Tibial nerve (tissue), 4 donors: ENCODE data around the gene ADAM19. TPM values are rescaled to one million over a fixed set of nuclear protein-coding genes. Genes with fewer than 3 reads are reported as not detected.

Source experiments
- DNase-seq, 2 donors: peaks; one replicate each; pipeline ENCODE4 v3.0.0-alpha.2; 2019; ENCODE audit warnings: low spot score in 2 of 2
- H3K27ac ChIP-seq, 4 donors: fragments of 200-600 bp; sonication (generic) in 3 of 4; one replicate each; pipeline ENCODE4 v1.5.1; 2017 to 2019; ENCODE audit warnings: mild to moderate bottlenecking in 1 of 4
- H3K27me3 ChIP-seq, 2 donors: fragments of 200-600 bp; sonication (generic) in 1 of 2; one replicate each; pipeline versions ENCODE4 v1.5.1 to v1.6.0; 2017 to 2019
- H3K36me3 ChIP-seq, 3 donors: fragments of 200-600 bp; sonication (generic); one replicate each; pipeline ENCODE4 v1.5.1; 2018 to 2019
- H3K4me1 ChIP-seq, 4 donors: fragments of 200-600 bp; sonication (generic) in 3 of 4; one replicate each; pipeline ENCODE4 v1.5.1; 2017 to 2019
- H3K4me3 ChIP-seq, 4 donors: fragments of 200-600 bp; sonication (generic) in 3 of 4; one replicate each; pipeline ENCODE4 v1.5.1; 2017 to 2019; ENCODE audit warnings: mild to moderate bottlenecking in 1 of 4, moderate library complexity in 1 of 4
- H3K9me3 ChIP-seq, 4 donors: fragments of 200-600 bp; sonication (generic) in 3 of 4; one replicate each; pipeline ENCODE4 v1.5.1; 2017 to 2019
- EP300 ChIP-seq, 2 donors: sonication (generic); formaldehyde crosslinking; IDR thresholded peaks; one replicate each; pipeline ENCODE4 v1.6.1; 2017; ENCODE audit warnings: antibody characterized with exemption in 2 of 2, mild to moderate bottlenecking in 1 of 2
- POLR2A ChIP-seq, 2 donors: fragments of 450-650 bp; IDR thresholded peaks; one replicate each; pipeline ENCODE4 v1.6.1; 2017; ENCODE audit warnings: antibody characterized with exemption in 2 of 2, mild to moderate bottlenecking in 2 of 2, moderate library complexity in 2 of 2
- WGBS, 2 donors: methylation state at CpG; one replicate each; pipeline ENCODE4 v1.1.5; 2018; 5-methylcytosine and 5-hydroxymethylcytosine counted together
- total RNA-seq, 4 donors: library from RNA; depleted of rRNA; stranded (reverse); fragments of >200 nt; gene quantifications; one replicate each; pipeline ENCODE4 v1.1.0, GENCODE V29; 2016
- TF ChIP-seq, protein P1 (sequence below), 5 experiments: fragments of 200-600 bp in 3 of 5; fragments of 450-650 bp in 2 of 5; sonication (generic) in 3 of 5; IDR thresholded peaks; one replicate each; pipeline ENCODE4 v1.5.1; 2016 to 2019; ENCODE audit warnings: antibody characterized with exemption in 5 of 5, mild to moderate bottlenecking in 3 of 5, moderate library complexity in 2 of 5

The ADAM19 gene
- total RNA-seq, 4 donors from 2014 or later = 7.2 to 13.2 (median 9.5) TPM

DNA sequence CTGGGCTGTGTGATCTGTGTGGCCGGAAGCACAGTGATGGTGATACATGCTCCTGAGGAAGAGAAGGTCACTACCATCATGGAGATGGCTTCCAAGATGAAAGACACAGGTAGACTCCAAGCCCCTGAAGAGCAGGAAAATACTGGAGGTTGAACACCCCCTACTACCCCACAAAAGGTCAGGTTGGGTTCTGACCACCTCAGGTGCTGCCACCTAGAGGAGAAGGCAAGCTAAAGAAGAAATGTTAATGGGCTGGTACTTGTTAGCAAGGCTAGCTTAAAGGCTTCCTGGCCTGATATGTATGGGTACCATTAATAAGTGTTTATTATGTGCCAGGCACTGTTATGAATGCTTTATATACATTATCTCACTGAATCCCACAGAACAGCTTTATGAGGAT lies 103.9 kb downstream of the ADAM19 start:
- DNase-seq = no peak
- Histone ChIP-seq H3K27ac (no peak overlapping the region), H3K27me3 (no peaks in the 10 kb centered on the region), H3K4me1 (peaks cover 0 to 3% (median 0%) of the 10 kb centered on the region in 4 donors), H3K9me3 (no peaks in the 10 kb centered on the region), H3K36me3 (peaks cover 0 to 13% (median 0%) of the 10 kb centered on the region in 3 donors), H3K4me3 (no peak overlapping the region)
- 100% methylated on average over 1 of the region's 1 CpG for WGBS, 2 donors
- TF ChIP-seq EP300 (IDR thresholded peaks at IDR 0.05) (no peak), POLR2A (IDR thresholded peaks at IDR 0.05) (no peak)
- TF ChIP-seq, protein P1, sequence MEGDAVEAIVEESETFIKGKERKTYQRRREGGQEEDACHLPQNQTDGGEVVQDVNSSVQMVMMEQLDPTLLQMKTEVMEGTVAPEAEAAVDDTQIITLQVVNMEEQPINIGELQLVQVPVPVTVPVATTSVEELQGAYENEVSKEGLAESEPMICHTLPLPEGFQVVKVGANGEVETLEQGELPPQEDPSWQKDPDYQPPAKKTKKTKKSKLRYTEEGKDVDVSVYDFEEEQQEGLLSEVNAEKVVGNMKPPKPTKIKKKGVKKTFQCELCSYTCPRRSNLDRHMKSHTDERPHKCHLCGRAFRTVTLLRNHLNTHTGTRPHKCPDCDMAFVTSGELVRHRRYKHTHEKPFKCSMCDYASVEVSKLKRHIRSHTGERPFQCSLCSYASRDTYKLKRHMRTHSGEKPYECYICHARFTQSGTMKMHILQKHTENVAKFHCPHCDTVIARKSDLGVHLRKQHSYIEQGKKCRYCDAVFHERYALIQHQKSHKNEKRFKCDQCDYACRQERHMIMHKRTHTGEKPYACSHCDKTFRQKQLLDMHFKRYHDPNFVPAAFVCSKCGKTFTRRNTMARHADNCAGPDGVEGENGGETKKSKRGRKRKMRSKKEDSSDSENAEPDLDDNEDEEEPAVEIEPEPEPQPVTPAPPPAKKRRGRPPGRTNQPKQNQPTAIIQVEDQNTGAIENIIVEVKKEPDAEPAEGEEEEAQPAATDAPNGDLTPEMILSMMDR (IDR thresholded peaks at IDR 0.05) = peak; percentile 14 to 32 (median 19)

DNA sequence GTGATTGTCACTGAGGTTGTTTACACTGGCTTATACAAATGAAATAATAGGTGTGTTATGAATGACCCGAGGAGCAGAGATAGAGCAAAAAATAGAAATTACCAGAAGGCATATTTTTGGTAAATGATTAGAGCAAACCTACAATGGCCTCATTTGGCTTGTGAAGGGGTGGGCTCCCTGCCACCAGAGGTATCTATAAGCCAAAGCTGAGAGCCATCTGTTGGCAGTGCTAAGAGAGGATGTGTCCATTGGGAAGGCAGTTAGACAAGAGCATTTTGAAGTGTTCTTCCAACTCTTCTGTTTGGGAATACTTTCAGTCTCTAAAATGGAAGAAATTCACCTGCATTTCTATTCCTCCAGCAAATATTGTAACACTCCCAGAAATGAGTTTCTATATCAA lies 104.9 kb downstream of the ADAM19 start:
- no peak for DNase-seq
- Histone ChIP-seq H3K4me1 (peaks cover 0 to 3% (median 0%) of the 10 kb centered on the region in 4 donors), H3K4me3 (no peak overlapping the region), H3K9me3 (no peaks in the 10 kb centered on the region), H3K27ac (no peak overlapping the region), H3K27me3 (no peaks in the 10 kb centered on the region), H3K36me3 (peaks cover 0 to 13% (median 0%) of the 10 kb centered on the region in 3 donors)
- 45 to 59% methylated on average over 1 of the region's 1 CpG for WGBS, 2 donors
- TF ChIP-seq EP300 (IDR thresholded peaks at IDR 0.05) = no peak
- TF ChIP-seq, protein P1 (IDR thresholded peaks at IDR 0.05) = no peak
- no peak for TF ChIP-seq POLR2A (IDR thresholded peaks at IDR 0.05)

DNA sequence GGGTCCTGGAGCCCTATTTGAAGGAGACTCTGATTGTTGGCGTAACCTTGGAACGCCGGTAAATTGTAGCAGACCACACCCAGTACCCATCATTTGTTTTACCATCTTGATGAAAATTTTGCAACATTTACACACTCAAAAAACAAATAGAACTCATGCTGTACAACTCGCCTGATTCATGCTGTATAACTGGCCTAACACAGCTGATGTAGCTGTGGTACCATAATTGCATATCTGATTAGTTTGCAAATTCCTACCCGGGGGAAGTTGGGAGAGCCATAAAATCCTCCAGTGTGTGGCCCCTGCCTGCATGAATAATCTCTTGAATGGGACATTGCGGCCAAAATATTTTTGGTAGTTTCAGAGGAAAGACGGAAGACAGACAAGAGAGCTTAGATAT lies 105.9 kb downstream of the ADAM19 start:
- Histone ChIP-seq H3K27ac (no peak overlapping the region), H3K27me3 (no peaks in the 10 kb centered on the region), H3K36me3 (peaks cover 0 to 13% (median 0%) of the 10 kb centered on the region in 3 donors), H3K4me3 (no peak overlapping the region), H3K9me3 (no peaks in the 10 kb centered on the region), H3K4me1 (peaks cover 0 to 4% (median 0%) of the 10 kb centered on the region in 4 donors)
- TF ChIP-seq EP300 (IDR thresholded peaks at IDR 0.05) (no peak), POLR2A (IDR thresholded peaks at IDR 0.05) (no peak)
- TF ChIP-seq, protein P1 (IDR thresholded peaks at IDR 0.05) = no peak
- WGBS, 2 donors = 59 to 62% methylated on average over 7 of the region's 7 CpGs
- no peak for DNase-seq

DNA sequence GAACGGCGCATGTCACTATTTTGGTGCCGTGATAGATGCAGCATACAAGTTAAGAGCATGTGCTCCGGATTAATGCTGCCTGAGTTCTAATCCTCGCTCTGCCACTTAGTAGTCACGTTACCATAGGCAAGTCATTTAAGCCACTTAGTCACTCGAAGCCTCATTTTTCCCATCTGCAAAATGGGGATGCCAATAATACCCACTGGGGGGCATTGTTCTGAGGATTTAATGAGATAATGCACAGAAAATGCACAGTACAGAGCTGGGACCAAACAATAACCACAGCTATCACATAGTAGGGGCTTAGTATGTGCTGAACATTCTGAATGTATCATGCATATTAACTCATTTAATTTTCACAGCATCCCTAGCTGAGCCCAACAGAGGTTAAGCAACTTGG lies 106.5 kb downstream of the ADAM19 start:
- Histone ChIP-seq H3K9me3 (no peaks in the 10 kb centered on the region), H3K27ac (no peak overlapping the region), H3K36me3 (peaks cover 0 to 13% (median 0%) of the 10 kb centered on the region in 3 donors), H3K27me3 (no peaks in the 10 kb centered on the region), H3K4me3 (no peak overlapping the region), H3K4me1 (peaks cover 0 to 10% (median 0%) of the 10 kb centered on the region in 4 donors)
- TF ChIP-seq EP300 (IDR thresholded peaks at IDR 0.05) (no peak), POLR2A (IDR thresholded peaks at IDR 0.05) (no peak)
- TF ChIP-seq, protein P1 (IDR thresholded peaks at IDR 0.05) = no peak
- no peak for DNase-seq
- WGBS, 2 donors = 97% methylated on average over 7 of the region's 7 CpGs

DNA sequence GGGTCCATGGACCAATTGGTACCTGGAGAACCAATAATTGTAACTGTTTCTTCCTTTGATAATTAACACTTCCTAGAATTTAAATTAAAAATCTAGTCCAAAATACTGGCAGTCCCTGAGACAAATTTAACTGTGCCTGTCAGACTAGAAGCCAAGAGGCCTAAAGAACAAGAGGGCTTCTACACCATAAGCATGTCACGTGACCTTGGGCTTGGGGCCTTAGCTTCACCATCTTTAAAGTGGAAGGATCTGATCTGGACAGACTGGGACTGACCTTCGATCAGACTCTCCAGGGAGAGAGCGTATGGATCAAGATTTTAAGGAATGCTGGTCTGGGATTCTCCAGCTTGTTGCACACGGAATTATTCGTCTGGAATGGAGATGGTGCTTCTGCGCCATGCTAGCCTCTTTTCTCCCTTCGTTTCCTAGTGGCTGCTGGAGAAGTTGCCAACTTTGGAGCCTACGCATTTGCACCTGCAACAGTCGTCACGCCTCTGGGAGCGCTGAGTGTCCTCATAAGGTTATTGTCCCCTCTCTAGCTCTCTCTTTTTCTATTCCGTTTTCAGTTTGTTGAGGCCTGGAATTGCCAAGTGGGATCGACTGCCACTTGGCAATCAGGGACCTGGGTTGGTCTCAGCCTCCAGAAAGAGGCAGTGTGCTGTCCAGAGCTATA lies 107.1 kb downstream of the ADAM19 start:
- H3K4me1 ChIP-seq = peaks cover 0 to 12% (median 0%) of the 10 kb centered on the region in 4 donors
- whole genome bisulfite sequencing, 2 donors = 92 to 95% methylated on average over 13 of the region's 13 CpGs
- H3K36me3 ChIP-seq = peaks cover 0 to 13% (median 0%) of the 10 kb centered on the region in 3 donors
- no peak overlapping the region for H3K27ac ChIP-seq
- no peaks in the 10 kb centered on the region for H3K27me3 ChIP-seq
- DNase-seq = no peak
- no peaks in the 10 kb centered on the region for H3K9me3 ChIP-seq
- TF ChIP-seq EP300 (IDR thresholded peaks at IDR 0.05) (no peak), POLR2A (IDR thresholded peaks at IDR 0.05) (no peak)
- TF ChIP-seq, protein P1 (IDR thresholded peaks at IDR 0.05) = no peak
- no peak overlapping the region for H3K4me3 ChIP-seq
